ENCODE measurements around the gene ABCC3. TPM values are rescaled to one million over a fixed set of nuclear protein-coding genes. Genes with fewer than 3 reads are reported as not detected.

The ABCC3 gene
- total and polyA plus RNA-seq, 4 donors = 10.3 to 46.4 (median 32.0) TPM

DNA sequence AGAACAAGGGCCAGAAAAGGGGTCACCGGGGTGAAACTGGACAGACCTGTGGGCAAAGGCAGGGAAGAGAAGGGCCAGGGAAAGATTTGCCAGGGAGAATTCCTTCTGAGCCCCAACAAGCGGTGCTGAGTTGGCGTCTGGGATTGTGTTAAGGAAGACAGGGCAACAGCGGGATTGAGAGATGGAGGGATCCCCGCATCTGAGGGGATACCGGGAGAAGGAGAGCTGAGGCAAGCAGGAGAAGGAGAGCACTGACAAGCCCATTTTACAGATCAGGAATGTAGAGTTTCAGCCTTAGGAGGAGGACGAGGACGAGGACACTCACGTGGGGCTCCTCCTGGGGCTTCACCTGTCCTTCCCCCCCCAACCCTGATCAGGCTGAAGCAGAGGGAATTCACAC, 998 bp upstream of the ABCC3 start:
- H3K4me1 ChIP-seq (ENCODE audit: control insufficient read depth in 5 of 5, insufficient read depth in 5 of 5, low read length in 5 of 5) = peaks cover 0 to 41% (median 11%) of the 10 kb centered on the region in 5 donors
- TF ChIP-seq, protein P1, sequence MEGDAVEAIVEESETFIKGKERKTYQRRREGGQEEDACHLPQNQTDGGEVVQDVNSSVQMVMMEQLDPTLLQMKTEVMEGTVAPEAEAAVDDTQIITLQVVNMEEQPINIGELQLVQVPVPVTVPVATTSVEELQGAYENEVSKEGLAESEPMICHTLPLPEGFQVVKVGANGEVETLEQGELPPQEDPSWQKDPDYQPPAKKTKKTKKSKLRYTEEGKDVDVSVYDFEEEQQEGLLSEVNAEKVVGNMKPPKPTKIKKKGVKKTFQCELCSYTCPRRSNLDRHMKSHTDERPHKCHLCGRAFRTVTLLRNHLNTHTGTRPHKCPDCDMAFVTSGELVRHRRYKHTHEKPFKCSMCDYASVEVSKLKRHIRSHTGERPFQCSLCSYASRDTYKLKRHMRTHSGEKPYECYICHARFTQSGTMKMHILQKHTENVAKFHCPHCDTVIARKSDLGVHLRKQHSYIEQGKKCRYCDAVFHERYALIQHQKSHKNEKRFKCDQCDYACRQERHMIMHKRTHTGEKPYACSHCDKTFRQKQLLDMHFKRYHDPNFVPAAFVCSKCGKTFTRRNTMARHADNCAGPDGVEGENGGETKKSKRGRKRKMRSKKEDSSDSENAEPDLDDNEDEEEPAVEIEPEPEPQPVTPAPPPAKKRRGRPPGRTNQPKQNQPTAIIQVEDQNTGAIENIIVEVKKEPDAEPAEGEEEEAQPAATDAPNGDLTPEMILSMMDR (IDR thresholded peaks at IDR 0.05; ENCODE audit: control extremely low read depth, extremely low read depth) = no peak
- H3K9me3 ChIP-seq (ENCODE audit: control insufficient read depth in 4 of 4, insufficient read depth in 3 of 4, low read length in 3 of 4) = no peaks in the 10 kb centered on the region
- no peak overlapping the region for H3K4me3 ChIP-seq
- H3K27ac ChIP-seq (ENCODE audit: low read depth in 1 of 2, low read length in 1 of 2) = no peak overlapping the region
- no peaks in the 10 kb centered on the region for H3K36me3 ChIP-seq (ENCODE audit: control insufficient read depth in 4 of 4, insufficient read depth in 4 of 4, low read length in 4 of 4)
- H3K9ac ChIP-seq (ENCODE audit: insufficient read depth in 1 of 2, low read length in 2 of 2) = no peak overlapping the region
- 92 to 93% methylated on average over 9 of the region's 9 CpGs for WGBS, 2 donors
- DNase-seq = no peak
- ATAC-seq (ENCODE audit: insufficient read depth, low FRiP score) = no peak
- peaks cover 0 to 2% (median 0%) of the 10 kb centered on the region in 3 donors for H3K27me3 ChIP-seq (ENCODE audit: control insufficient read depth in 3 of 3, insufficient read depth in 3 of 3, low read length in 2 of 3)

DNA sequence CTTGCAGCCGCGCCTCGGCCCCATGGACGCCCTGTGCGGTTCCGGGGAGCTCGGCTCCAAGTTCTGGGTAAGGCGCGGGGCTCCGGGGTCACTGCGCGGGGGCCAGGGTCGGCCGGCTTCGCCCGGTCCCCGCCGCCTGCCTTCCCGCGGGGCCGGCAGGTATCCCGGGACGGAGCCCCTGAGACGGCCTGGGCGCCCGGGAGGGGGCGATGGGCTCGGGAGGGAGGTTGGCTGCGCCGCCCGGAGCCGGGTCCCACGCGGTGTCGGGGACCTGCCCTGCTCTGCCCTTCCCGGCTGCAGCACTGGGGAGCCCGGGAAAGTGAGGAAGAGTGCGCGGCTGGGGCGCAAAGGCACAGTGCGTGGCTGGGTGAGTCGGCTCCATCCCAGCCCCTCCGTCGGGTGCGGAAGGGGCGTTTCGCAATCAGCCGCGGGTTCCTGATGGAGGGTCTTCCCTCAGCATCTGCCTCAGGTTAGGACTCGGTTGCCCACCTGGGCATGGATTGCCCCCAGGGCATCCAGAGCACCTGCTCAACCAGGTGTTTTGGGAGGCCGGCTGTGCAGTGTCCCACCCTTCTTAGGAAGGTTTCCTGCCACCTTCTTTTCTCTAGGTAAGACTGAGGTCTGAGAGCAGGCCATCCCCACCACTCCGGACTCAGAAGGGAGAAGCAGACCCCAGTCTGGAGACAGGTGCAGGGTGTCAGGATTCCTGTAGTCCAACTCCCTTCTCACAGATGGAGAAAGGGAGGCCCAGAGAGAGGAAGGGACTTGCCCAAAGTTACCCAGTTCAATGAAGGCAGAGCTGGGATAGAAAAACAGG, 442 bp downstream of the ABCC3 start:
- ATAC-seq (ENCODE audit: insufficient read depth, low FRiP score) (no peak), DNase-seq (no peak)
- peaks cover 0 to 46% (median 18%) of the 10 kb centered on the region in 5 donors for H3K4me1 ChIP-seq (ENCODE audit: control insufficient read depth in 5 of 5, insufficient read depth in 5 of 5, low read length in 5 of 5)
- WGBS, 2 donors = 5 to 7% methylated on average over 28 to 52 of the region's 52 CpGs
- no peaks in the 10 kb centered on the region for H3K36me3 ChIP-seq (ENCODE audit: control insufficient read depth in 4 of 4, insufficient read depth in 4 of 4, low read length in 4 of 4)
- H3K27ac ChIP-seq (ENCODE audit: low read depth in 1 of 2, low read length in 1 of 2) = peak overlapping the region in 1 of 2 donors; percentile 39
- H3K27me3 ChIP-seq (ENCODE audit: control insufficient read depth in 3 of 3, insufficient read depth in 3 of 3, low read length in 2 of 3) = peaks cover 0 to 2% (median 0%) of the 10 kb centered on the region in 3 donors
- H3K4me3 ChIP-seq = peak overlapping the region; percentile 41
- H3K9ac ChIP-seq (ENCODE audit: insufficient read depth in 1 of 2, low read length in 2 of 2) = peak overlapping the region in 1 of 2 donors; percentile 13
- H3K9me3 ChIP-seq (ENCODE audit: control insufficient read depth in 4 of 4, insufficient read depth in 3 of 4, low read length in 3 of 4) = no peaks in the 10 kb centered on the region
- TF ChIP-seq, protein P1 (IDR thresholded peaks at IDR 0.05; ENCODE audit: control extremely low read depth, extremely low read depth) = no peak

DNA sequence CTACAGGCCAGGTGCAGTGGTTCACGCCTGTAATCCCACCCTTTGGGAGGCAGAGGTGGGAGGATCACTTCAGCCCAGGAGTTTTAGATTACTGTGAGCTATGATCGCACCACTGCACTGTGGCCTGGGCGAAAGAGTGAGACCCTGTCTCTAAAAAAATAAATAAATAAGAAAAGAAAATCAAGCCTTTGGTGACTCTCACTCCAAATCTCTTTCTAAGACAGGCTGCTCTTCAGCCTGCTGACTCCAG, 976 bp downstream of the ABCC3 start:
- TF ChIP-seq, protein P1 (IDR thresholded peaks at IDR 0.05; ENCODE audit: control extremely low read depth, extremely low read depth) = no peak
- H3K27me3 ChIP-seq (ENCODE audit: control insufficient read depth in 3 of 3, insufficient read depth in 3 of 3, low read length in 2 of 3) = peaks cover 0 to 2% (median 0%) of the 10 kb centered on the region in 3 donors
- H3K27ac ChIP-seq (ENCODE audit: low read depth in 1 of 2, low read length in 1 of 2) = no peak overlapping the region
- H3K9ac ChIP-seq (ENCODE audit: insufficient read depth in 1 of 2, low read length in 2 of 2) = peak overlapping the region in 1 of 2 donors; percentile 13
- H3K4me1 ChIP-seq (ENCODE audit: control insufficient read depth in 5 of 5, insufficient read depth in 5 of 5, low read length in 5 of 5) = peaks cover 0 to 46% (median 22%) of the 10 kb centered on the region in 5 donors
- no peaks in the 10 kb centered on the region for H3K36me3 ChIP-seq (ENCODE audit: control insufficient read depth in 4 of 4, insufficient read depth in 4 of 4, low read length in 4 of 4)
- no peak for ATAC-seq (ENCODE audit: insufficient read depth, low FRiP score)
- no peak overlapping the region for H3K4me3 ChIP-seq
- H3K9me3 ChIP-seq (ENCODE audit: control insufficient read depth in 4 of 4, insufficient read depth in 3 of 4, low read length in 3 of 4) = no peaks in the 10 kb centered on the region
- DNase-seq = no peak
- 59 to 75% methylated on average over 3 of the region's 3 CpGs for WGBS, 2 donors

Measured in lung (tissue), 12 donors.